Adipose tissue (tissue), 3 donors: ENCODE results near the gene SMARCA2. TPM values are rescaled to one million over a fixed set of nuclear protein-coding genes. Genes with fewer than 3 reads are reported as not detected.
A peak's percentile ranks its signal among the peaks of the same experiment; 100 is the strongest.

Experiments used
- H3K27ac ChIP-seq: one replicate; pipeline ENCODE4 v1.5.1; 2013; ENCODE audit warnings: low read depth, low read length
- WGBS, 3 donors: extraction: QIAGEN DNeasy Blood & Tissue Kit; methylation state at CpG; one replicate each; pipeline ENCODE4 v1.1.7; 2013; 5-methylcytosine and 5-hydroxymethylcytosine counted together
- polyA plus RNA-seq, 3 donors: library from polyadenylated mRNA; stranded (reverse); fragments of 200-250 nt; gene quantifications; one replicate each; pipeline ENCODE4 v1.2.3, GENCODE V29; 2013
- donor health status: healthy with polysubstance abuse.
- donor health status: Bipolar disorder and iron deficiency.
- donor health status: healthy.

SMARCA2 gene
- 100 to 1,000 TPM in 1 of 3 donors, 10 to 100 TPM in 2; 27.0 to 150 (median 36.2) TPM for polyA plus RNA-seq

DNA sequence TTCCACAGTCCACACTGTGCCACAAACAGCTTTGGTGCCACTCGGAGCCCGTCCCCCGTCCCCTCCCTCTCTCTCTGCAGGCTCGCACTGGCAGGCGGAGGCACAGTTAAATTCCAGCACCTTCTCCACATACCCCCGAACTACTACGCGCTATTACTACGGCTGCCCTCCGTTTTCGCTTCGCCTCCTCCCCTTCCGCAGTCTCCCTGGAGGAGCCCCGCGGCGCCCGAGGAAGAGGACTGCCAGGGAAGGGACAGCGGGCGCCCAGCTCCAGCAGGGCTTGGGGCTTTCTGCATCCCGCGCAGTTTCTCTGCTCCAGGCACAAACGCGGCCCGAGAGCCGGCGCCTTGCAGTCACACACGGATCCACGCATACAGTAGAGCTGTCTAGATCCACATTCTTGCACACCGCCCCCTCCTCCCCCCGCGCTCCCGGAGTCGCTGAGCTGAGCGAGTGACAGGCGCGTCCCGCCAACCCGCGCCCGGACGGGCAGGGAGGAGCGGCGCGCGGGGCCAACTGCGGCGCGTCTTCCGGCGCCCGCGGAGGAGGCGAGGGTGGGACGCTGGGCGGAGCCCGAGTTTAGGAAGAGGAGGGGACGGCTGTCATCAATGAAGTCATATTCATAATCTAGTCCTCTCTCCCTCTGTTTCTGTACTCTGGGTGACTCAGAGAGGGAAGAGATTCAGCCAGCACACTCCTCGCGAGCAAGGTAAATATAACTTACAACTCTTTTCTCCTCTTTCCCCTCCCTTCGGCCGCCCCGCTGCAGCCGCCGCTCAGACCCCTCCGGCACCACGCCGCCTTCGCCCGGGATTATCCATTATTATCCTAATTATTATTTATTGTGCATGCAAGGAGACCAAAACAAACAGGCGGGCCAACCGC lies at the start of gene SMARCA2:
SMARCA2 (plus strand) TSS at position 652 of the 885 bp plus-strand sequence. CDS start 13,676 bp downstream, outside the sequence.
- 0% methylated on average over 58 to 71 of the region's 71 CpGs for WGBS, 3 donors
- peak within 1 kb of the TSS; percentile 85 for H3K27ac ChIP-seq

DNA sequence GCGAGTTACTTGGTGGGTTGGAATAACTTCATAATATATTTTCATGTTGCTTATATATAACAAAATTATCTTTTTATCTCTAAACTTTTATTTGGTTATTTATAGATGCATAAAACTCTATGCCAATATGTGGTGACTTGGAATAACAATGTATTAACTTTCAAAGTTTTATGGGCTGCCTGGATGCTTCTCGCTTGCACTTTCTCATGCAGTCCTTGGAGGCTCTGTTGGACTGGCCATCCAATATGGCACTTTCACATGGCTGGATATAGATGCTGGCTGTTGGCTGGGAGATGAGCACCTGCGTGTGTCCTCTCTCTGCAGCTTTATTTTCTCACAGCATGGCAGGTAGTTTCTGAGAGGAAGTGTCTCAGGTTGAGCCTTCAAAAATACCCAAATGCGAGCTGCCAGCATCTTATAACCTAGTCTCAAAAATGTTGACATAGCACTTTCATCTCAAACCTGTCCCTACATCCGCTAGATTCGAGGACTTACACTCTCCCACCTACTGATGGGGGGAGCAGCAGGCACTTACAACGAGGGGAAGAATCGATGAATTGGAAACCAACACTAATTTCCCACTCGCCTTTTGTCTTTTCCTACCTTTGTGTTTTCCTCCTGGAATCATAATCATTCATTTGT lies 48.3 kb upstream of the SMARCA2 start:
- no peak overlapping the region for H3K27ac ChIP-seq
- 85 to 92% (median 87%) methylated on average over 9 of the region's 9 CpGs for WGBS, 3 donors

DNA sequence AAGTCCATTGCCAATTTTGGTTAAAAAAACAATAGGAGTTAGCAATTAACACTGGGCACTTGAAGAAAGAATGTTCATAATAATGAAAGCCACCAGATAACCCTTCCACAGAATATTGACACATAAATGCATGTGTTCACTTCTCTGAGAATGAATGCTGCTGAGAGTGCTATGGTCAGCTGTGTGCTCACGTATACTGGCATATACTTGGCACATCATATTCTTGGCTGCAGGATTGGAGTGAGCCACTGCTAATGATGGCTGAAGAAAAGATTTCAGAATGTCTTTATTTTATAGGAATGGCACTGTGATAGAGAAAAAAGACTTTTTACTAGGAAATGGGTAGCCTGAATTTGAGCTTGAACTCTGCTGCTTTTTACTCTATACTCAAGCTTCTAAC lies 46.0 kb upstream of the SMARCA2 start:
- WGBS, 3 donors, result 11 to 69% (median 58%) methylated on average over 1 of the region's 1 CpG
- H3K27ac ChIP-seq, result no peak overlapping the region

- 34 to 85% (median 82%) methylated on average over 1 of the region's 1 CpG for WGBS, 3 donors
- no peak overlapping the region for H3K27ac ChIP-seq
These were observed 45.2 kb upstream of the SMARCA2 start for GRCh38 chr9:1969898-1970297.

DNA sequence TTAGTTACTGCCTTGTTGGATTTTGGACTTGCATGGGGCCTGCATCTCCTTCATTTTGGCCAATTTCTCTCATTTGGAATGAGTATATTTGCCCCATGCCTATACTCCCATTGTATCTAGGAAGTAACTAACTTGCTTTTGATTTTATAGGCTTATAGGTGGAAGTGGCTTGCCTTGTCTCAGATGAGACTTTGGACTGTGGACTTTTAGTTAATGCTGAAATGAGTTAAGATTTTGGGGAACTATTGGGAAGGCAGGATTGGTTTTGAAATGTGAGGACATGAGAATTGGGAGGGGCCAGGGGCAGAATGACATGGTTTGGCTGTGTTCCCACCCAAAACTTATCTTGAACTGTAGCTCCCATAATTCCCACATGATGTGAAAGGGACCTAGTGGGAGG lies 42.5 kb upstream of the SMARCA2 start:
- H3K27ac ChIP-seq, result no peak overlapping the region

DNA sequence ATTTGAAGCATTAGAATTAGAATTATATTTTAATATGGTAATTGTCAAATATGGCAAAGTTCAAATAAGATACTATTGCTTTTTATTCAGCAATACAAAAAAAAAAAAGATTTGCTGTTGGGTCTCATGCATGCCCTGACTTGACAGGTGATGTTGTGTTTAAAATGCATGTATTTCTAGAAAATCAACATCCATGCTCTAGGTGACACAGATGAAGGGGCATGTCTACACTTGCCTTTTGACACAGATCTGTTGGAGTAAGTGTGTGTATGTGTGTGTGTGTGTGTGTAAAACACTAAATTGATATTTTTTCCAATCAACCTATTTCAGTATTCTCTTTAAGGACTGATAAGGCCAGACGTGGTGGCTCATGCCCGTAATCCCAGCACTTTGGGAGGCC lies 38.1 kb upstream of the SMARCA2 start:
- WGBS, 3 donors, result 87 to 97% (median 92%) methylated on average over 2 of the region's 2 CpGs
- H3K27ac ChIP-seq, result no peak overlapping the region

- 27 to 64% (median 55%) methylated on average over 5 of the region's 5 CpGs for WGBS, 3 donors
- no peak overlapping the region for H3K27ac ChIP-seq
These were observed 36.2 kb upstream of the SMARCA2 start for GRCh38 chr9:1978941-1979340.

DNA sequence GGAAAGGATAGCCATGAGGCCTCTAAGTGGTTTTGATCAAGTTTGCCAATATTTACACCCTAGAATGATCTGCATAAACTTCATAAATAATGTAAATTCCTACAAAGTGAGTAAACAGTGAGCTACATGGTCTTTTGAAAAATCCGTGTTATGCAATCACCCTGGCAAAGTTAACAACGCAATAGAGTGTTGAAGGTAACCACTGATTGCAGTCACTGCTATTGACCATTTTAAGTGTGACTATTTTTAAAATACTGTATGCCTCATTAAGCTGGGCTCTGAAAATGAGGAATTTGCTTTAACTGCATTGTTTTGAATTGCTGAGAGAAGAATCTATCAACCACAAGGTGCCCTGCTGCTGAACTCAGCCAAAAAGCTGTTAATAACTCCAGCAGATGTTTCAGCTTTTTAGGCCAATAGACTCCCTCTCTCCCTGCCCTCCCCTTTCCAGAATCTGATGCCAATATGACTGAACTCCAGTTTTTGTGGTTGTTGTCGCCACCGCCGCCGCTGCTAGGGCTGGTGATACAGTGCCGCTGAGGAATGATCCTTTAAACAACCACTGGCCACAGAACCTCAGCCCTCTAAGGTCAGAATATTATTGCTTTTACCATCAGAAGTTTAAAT lies 35.3 kb upstream of the SMARCA2 start:
- 30 to 51% (median 43%) methylated on average over 7 of the region's 7 CpGs for WGBS, 3 donors
- no peak overlapping the region for H3K27ac ChIP-seq

- H3K27ac ChIP-seq, result no peak overlapping the region
These were observed 34.8 kb upstream of the SMARCA2 start for GRCh38 chr9:1980387-1980786.

GRCh38 chr9:1982074-1982473 lies 33.1 kb upstream of the SMARCA2 start:
- H3K27ac ChIP-seq, result no peak overlapping the region
- 59 to 72% (median 71%) methylated on average over 1 of the region's 1 CpG for WGBS, 3 donors

More at GRCh38 chr9:1980387-1980786, 34.8 kb upstream of the SMARCA2 start:
- 89 to 94% (median 92%) methylated on average over 1 of the region's 1 CpG for WGBS, 3 donors

GRCh38 chr9:1986341-1986740 lies 28.8 kb upstream of the SMARCA2 start:
- no peak overlapping the region for H3K27ac ChIP-seq

GRCh38 chr9:1989500-1989899 lies 25.6 kb upstream of the SMARCA2 start:
- 39 to 91% (median 90%) methylated on average over 2 of the region's 2 CpGs for WGBS, 3 donors
- no peak overlapping the region for H3K27ac ChIP-seq

DNA sequence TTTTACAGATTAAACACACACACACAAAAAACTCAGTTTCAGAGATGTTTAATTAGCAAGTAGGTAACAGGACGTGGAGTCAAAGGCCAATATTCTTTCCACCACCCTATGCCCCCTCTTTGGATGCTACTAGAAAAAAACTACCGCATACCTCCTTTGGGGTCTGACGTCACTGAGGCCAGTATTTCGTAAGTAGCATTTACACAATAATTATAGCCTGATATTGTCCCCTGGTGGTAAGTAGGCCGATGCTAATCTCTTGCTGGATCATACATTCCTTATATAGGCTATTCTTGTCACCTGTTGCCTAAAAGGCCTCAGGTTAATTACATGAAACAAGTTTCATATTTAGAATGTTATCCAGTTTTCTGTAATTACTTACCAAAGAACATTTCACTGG lies 21.0 kb upstream of the SMARCA2 start:
- H3K27ac ChIP-seq, result no peak overlapping the region
- 58 to 81% (median 64%) methylated on average over 5 of the region's 5 CpGs for WGBS, 3 donors

DNA sequence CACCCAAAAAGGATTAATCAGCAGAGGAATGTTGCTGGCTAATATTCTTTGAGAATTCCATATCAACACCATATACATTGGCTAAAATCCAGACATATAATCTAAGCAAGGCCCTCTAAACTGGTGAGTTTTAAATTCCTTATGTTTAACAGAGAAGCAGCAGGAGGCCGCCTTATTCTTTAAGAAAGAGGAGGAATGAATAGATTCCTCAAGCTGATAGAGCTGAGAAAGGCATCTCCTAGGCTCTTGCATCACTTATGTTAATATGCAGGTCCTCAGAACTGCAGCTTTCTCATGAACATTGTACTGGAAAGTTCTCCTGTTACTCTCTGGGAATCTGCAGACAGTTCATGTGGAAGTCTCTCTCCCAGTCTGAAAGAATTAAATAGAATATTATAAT lies 20.1 kb upstream of the SMARCA2 start:
- WGBS, 3 donors, result 78 to 93% (median 87%) methylated on average over 1 of the region's 1 CpG
- no peak overlapping the region for H3K27ac ChIP-seq

- H3K27ac ChIP-seq, result no peak overlapping the region
- WGBS, 3 donors, result 84 to 93% (median 86%) methylated on average over 6 of the region's 6 CpGs
These were observed 19.0 kb upstream of the SMARCA2 start for GRCh38 chr9:1996156-1996555.

DNA sequence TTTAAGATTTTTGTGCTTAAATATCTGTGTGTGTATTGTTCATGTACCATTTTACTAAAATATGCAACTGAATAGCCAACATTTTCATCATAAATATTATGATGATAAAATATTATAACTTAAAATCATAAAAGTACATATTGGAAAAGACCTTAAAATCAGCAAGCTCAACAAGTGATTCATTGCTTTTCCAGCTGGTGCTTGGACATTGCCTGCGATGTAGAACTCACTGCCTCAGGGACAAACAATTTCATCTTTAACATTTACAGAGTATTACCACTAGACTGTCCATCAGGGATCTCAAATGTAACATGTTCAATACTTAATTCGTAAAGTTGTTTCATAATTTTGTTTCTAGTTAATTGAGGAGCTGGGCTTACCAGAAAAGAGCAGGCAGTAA lies 17.5 kb upstream of the SMARCA2 start:
- no peak overlapping the region for H3K27ac ChIP-seq
- 80 to 85% (median 82%) methylated on average over 2 of the region's 2 CpGs for WGBS, 3 donors

GRCh38 chr9:1998111-1998510 lies 17.0 kb upstream of the SMARCA2 start:
- 74 to 79% (median 79%) methylated on average over 2 of the region's 2 CpGs for WGBS, 3 donors
- H3K27ac ChIP-seq, result no peak overlapping the region

DNA sequence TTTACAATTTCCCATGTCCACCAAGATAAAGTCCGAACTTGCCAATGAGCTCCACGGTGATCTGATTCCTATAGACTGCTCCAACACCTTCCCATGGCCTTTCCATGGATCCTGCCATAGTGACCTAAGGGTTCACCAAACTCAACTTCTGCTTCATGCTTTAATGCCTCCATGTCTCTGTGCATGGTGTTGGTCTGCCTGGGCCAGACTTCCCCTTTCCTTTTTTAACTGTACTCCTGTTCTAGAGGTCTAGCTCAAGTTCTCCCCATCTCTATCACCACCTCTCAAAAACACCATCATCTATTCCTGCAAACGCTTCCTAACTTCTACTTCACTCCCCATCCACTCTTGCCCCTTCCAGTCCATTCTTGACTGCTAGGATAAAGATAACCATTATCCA lies 14.8 kb upstream of the SMARCA2 start:
- no peak overlapping the region for H3K27ac ChIP-seq
- WGBS, 3 donors, result 93 to 96% (median 94%) methylated on average over 3 of the region's 3 CpGs

DNA sequence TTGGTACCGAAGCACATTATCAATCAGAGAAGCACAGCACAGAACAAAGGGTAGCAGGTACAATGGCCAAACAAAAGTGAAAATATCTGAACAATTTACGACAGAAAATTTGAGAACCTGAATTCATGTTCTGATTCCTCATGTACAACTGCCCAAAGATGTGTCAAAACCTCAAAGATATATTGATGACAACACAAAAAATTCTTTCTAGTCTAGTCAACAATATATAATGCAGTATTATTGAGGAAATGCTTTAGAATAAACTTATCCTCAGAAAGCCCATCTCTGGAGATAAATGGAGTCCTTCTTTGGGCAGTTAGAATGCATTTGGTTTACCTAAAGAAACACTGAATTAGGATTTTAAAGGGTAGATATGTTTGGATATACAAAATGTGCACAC lies 6.8 kb upstream of the SMARCA2 start:
- H3K27ac ChIP-seq, result no peak overlapping the region
- WGBS, 3 donors, result 95 to 98% (median 98%) methylated on average over 2 of the region's 2 CpGs
